Measurements from ENCODE around the gene TBC1D10B. TPM values are rescaled to one million over a fixed set of nuclear protein-coding genes. Genes with fewer than 3 reads are reported as not detected.

The TBC1D10B gene
- total and polyA plus RNA-seq, 9 of the 15 experiments (the other 6 are each of a cell fraction or from before 2014, with no cell fraction given), result 2.2 to 55.4 (median 17.5) TPM

- TF ChIP-seq FOXA1 (IDR thresholded peaks at IDR 0.05; ENCODE audit: borderline replicate concordance) (no peak), GTF3C2 (IDR thresholded peaks at IDR 0.05; ENCODE audit: borderline replicate concordance, extremely low read depth, insufficient read length) (no peak), KHSRP (IDR thresholded peaks at IDR 0.05) (no peak), VEZF1 (CRISPR knock-in tag; IDR thresholded peaks at IDR 0.05) (no peak), STAT5A (IDR thresholded peaks at IDR 0.05; ENCODE audit: borderline replicate concordance, low read length) (no peak), RAD51 (IDR thresholded peaks at IDR 0.05; ENCODE audit: borderline replicate concordance, low read depth) (no peak), HNRNPL (IDR thresholded peaks at IDR 0.05; ENCODE audit: low read depth, low read length) (no peak), BRF1 (IDR thresholded peaks at IDR 0.05; ENCODE audit: borderline replicate concordance, extremely low read depth, insufficient read length) (no peak), HMGN3 (IDR thresholded peaks at IDR 0.05; ENCODE audit: borderline replicate concordance, extremely low read depth, insufficient read length, low read depth, low read length) (no peak), PCBP1 (IDR thresholded peaks at IDR 0.05; ENCODE audit: low read depth, low read length, poor library complexity, severe bottlenecking) (no peak), ZNF445 (CRISPR knock-in tag; IDR thresholded peaks at IDR 0.05; ENCODE audit: low read depth) (no peak), ZNF143 (CRISPR knock-in tag; IDR thresholded peaks at IDR 0.05) (peak; percentile 44; the same call in 1 of the 2 replicates), SMAD2 (IDR thresholded peaks at IDR 0.05; ENCODE audit: low read depth, low read length) (no peak), ZNF395 (CRISPR knock-in tag; IDR thresholded peaks at IDR 0.05) (no peak; the same call in 1 of the 2 replicates), ZNF766 (CRISPR knock-in tag; conservative IDR thresholded peaks at IDR 0.05) (no peak), POLR3G (IDR thresholded peaks at IDR 0.05; ENCODE audit: extremely low read depth, insufficient read length, insufficient replicate concordance) (no peak), SNIP1 (IDR thresholded peaks at IDR 0.05; ENCODE audit: low read depth) (no peak), HMG20B (CRISPR knock-in tag; IDR thresholded peaks at IDR 0.05) (no peak), TCF3 (CRISPR knock-in tag; IDR thresholded peaks at IDR 0.05) (no peak), E2F5 (CRISPR knock-in tag; IDR thresholded peaks at IDR 0.05) (no peak), MCM3 (IDR thresholded peaks at IDR 0.05) (no peak)
Measured at GRCh38 chr16:30377050-30377811, 6.9 kb upstream of the TBC1D10B start (continued).

Data from K562 (cell line).